NOMO-1 treated with dmso at 0.1 percent for 144 hours (cell line): ENCODE results near the gene NBAS.
"Not testable (repeated sequence)": the region's sequence is repeated elsewhere in the genome, so short reads cannot be mapped to it uniquely, and the experiment has no call there.

Source experiments
- DNase-seq: peaks from one replicate; lab custom pipeline; 2025; ENCODE audit not compliant: unreplicated experiment; lab: John Stamatoyannopoulos, UW

The NBAS gene

GRCh38 chr2:15481000-15481399 is 80.1 kb downstream of the NBAS start:
- DNase-seq: no peak

DNA sequence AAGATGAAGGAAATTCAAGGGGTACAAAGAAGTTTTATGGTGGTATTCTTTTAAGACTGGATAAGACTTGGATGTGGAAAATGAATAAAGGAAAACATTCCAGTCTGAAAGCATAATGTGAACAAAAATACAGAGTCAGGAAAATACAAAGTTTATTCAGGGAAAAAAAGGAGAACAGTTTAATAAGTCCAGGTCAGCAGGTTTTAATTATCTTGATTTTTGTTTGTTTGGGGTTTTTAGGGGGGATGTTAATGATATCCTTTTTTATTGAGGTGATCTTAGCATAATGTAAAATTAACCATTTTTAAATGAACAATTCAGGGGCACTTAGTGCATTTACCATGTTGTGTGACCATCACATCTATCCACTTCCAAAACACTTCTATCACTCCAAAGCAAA is 80.6 kb downstream of the NBAS start:
- DNase-seq: no peak

- DNase-seq: no peak
Observed at GRCh38 chr2:15472876-15473275, 88.3 kb downstream of the NBAS start.

DNA sequence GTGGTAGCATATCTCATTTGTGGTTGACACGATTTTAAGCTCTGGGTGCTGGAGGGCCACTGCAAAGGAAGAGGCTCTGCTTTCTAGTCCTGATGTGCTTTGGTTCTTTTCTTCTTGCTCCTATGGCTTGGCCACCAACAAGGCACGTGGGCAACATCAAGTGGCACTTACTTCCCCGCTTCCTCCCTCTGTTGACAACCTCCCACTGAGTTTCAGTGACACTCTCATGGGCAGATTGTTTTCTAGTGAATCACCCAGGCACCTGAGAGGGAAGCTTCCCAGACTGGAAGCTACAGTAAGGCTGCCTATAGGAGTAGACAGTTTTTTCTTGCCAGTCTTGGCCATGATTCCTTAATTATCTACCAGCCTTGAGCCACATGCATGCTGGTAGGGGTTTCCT is 89.0 kb downstream of the NBAS start:
- DNase-seq: no peak

GRCh38 chr2:15471606-15472005 is 89.5 kb downstream of the NBAS start:
- DNase-seq: no peak

- DNase-seq: no peak
Observed at GRCh38 chr2:15460112-15460620, 101.0 kb downstream of the NBAS start.

DNA sequence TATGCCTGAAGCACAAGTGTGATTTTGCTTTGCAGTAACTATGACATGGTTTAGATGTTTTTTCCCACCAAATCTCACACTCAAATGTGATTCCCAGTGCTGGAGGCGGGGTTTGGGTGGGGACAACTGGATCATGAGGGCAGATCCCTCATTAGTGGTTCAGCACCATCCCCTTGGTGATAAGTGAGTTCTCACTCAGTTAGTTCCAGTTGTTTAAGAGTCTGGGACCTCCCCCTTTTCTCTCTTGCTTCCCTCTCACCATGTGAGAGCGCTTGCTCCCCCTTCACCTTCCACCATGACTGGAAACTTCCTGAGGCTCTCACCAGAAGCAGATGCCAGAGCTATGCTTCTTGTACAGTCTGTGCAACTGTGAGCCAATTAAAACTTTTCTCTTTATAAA is 102.9 kb downstream of the NBAS start:
- no peak for DNase-seq

DNA sequence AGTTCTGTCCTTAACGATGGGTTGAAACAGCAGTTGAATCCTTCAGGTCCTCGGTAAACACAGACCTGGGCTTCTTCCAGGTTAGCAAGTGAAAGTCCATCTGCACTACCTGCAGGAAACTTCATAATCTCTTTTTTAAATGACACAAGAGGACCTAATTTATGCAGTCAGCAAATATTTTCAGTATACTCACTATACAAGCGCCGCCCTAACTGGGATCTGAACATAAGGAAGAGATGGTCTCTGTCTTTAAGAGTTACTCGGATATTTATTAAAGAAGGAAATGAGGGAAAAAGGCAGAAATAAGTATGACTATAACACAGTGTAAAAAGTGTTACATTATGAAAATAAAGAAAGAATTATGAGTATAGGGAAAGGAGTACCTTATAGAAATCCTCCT is 103.3 kb downstream of the NBAS start:
- no peak for DNase-seq

- no peak for DNase-seq
Observed at GRCh38 chr2:15456352-15456751, 104.8 kb downstream of the NBAS start.

GRCh38 chr2:15450808-15451207 is 110.3 kb downstream of the NBAS start:
- no peak for DNase-seq

DNA sequence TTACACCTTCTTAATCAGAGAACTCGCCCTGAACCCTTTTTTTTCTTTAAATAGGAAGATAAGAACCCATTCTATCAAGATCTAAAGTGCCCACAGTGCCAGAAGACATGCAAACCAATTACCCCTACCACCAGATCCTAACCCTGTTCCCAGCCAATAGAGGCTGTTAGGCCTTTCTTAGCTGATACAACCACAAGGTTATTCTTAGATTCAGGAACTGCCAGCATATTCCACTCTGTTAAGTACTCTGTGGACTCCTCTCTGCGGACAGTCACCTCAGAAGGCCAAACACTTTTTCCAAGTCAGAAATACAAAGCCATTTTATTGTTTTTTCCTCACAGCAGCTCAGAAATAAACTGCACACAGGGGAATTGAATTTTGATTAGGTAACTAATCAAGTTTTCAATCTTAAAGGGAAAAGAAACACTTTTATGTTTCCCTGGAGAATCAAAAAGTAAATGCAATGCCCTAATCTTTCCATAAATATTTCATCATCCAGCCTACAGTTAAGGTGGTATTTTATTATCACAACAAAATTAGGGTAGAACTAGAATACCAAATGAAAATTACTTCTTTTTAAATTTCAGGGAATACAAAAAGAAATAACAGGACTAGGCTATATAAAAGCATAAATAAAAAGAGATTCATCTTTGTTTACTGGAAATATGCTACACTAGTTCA is 111.4 kb downstream of the NBAS start:
- peak; percentile 30 for DNase-seq

GRCh38 chr2:15448250-15448839 is 112.8 kb downstream of the NBAS start:
- DNase-seq: no peak

DNA sequence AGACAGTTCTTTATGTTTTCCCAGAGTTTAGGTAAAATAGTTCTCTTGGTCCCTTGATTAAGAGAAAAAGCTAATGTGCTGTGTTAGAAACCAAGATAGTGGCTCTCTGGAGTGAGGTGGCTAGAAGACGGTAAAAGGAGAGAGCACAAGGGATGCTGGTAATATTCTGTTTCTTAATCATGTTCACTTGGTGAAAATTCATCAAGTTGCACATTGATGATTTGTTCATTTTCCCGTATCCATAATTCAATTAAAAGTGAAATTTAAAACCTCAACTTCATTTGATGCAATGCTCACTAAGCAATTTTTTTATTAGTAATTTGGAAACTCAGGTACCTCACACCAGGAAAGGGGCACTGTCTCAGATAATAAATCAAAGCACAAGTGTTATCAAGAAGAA is 113.8 kb downstream of the NBAS start:
- no peak for DNase-seq

DNA sequence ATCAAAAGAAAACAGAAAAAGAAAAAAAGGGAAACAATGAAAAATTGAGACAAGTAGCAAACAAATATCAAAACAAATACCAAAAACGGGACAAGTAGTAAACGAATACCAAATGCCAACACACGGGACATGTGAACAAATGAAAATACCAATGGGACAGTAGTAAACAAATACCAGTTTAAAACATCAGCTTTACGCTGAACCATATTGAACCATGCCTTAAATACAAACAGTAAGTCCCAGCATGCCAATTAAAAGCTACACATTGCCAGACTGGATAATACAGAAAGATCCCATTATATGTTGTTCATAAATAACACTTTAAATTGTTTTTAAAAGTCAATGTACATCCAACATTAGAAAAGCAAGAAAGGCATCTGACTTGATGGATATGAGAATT is 114.2 kb downstream of the NBAS start:
- DNase-seq: no peak

- DNase-seq: no peak
Observed at GRCh38 chr2:15445891-15446562, 115.1 kb downstream of the NBAS start.

DNA sequence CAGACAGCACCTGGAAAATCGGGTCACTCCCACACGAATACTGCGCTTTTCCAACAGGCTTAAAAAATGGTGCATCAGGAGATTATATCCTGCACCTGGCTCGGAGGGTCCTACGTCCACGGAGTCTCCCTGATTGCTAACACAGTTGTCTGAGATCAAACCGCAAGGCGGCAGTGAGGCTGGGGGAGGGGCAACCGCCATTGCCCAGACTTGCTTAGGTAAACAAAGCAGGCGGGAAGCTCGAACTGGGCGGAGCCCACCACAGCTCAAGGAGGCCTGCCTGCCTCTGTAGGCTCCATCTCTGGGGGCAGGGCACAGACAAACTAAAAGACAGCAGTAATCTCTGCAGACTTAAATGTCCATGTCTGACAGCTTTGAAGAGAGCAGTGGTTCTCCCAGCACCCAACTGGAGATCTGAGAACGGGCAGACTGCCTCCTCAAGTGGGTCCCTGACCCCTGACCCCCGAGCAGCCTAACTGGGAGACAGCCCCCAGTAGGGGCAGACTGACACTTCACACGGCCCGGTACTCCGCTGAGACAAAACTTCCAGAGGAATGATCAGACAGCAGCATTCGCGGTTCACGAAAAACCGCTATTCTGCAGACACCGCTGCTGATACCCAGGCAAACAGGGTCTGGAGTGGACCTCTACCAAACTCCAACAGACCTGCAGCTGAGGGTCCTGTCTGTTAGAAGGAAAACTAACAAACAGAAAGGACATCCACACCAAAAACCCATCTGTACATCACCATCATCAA is 121.2 kb downstream of the NBAS start:
- DNase-seq: not testable (repeated sequence)

DNA sequence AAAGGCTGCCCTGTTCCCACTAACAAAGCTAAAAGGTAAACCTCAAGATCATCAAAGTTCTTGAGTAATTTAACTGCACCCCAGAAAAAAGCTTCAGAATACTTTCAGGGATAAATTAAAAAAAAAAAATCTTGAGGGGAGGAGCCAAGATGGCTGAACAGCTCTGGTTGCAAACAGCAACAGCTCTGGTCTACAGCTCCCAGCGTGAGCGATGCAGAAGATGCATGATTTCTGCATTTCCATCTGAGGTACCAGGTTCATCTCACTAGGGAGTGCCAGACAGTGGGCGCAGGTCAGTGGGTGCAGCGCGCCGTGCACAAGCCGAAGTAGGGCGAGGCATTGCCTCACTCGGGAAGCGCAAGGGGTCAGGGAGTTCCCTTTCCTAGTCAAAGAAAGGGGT is 121.8 kb downstream of the NBAS start:
- not testable (repeated sequence) for DNase-seq

GRCh38 chr2:15436195-15436594 is 124.9 kb downstream of the NBAS start:
- no peak for DNase-seq

- DNase-seq: no peak
Observed at GRCh38 chr2:15435474-15435873, 125.7 kb downstream of the NBAS start.

DNA sequence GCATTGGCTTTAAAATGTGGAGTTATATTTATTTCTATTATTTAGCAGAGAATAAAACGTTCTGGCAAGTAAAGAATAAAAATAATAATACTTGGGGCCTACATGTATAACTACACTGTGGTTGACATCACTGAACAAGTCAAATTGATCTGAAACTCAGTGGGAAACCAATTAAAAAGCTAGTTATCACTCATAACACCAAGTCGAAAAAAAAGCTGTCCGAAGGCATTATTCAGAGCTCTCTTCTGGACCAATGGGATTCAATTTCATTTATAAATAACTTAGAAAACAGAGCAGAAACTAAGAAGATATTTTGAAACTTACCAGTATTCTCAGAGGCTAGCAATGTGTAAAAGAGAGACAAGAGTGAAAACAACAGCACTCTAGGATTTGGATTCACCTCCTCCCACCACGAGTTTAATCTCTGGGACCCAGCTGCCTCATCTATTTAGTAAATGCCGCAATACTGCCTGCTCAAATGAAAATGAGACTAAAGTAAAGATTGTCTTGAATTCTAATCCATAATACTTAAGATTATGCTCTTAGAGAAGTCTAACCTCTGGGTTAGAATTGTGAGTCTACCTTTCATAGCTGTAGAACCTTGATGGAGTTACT is 128.4 kb downstream of the NBAS start:
- no peak for DNase-seq

- DNase-seq: no peak
Observed at GRCh38 chr2:15429032-15429431, 132.1 kb downstream of the NBAS start.
